RWPE2 (cell line): Measurements from ENCODE around the gene PROSER3.

Source experiments
- ATAC-seq: fragments of 200-7000 bp; cut with Tn5 transposase; 3 replicates; pipeline ENCODE4 v1.9.1; 2021; ENCODE audit warnings: low read depth
- DNase-seq: peaks from one replicate; pipeline ENCODE4 v3.0.0-alpha.2; 2020; ENCODE audit warnings: low spot score
- H3K27ac ChIP-seq: fragments of 450-650 bp; 2 replicates; pipeline ENCODE4 v1.5.1; 2017; ENCODE audit warnings: mild to moderate bottlenecking; ENCODE audit not compliant: poor library complexity, severe bottlenecking
- H3K27me3 ChIP-seq: fragments of 250-450 bp; sonication (Bioruptor Pico); 2 replicates; pipeline ENCODE4 v1.5.1; 2021; ENCODE audit warnings: mild to moderate bottlenecking, moderate library complexity; ENCODE audit not compliant: insufficient read depth, poor library complexity, severe bottlenecking
- H3K36me3 ChIP-seq: fragments of 250-450 bp; sonication (Bioruptor Pico); 2 replicates; pipeline ENCODE4 v1.5.1; 2020; ENCODE audit warnings: low read depth, mild to moderate bottlenecking, moderate library complexity
- H3K4me1 ChIP-seq: fragments of 250-450 bp; sonication (Bioruptor Pico); 2 replicates; pipeline ENCODE4 v1.5.1; 2021; ENCODE audit warnings: mild to moderate bottlenecking, moderate library complexity; ENCODE audit not compliant: insufficient read depth, poor library complexity, severe bottlenecking
- H3K4me3 ChIP-seq: fragments of 250-450 bp; sonication (Bioruptor Pico); 2 replicates; pipeline ENCODE4 v1.5.1; 2021; ENCODE audit warnings: mild to moderate bottlenecking, moderate library complexity; ENCODE audit not compliant: severe bottlenecking
- H3K9me3 ChIP-seq: fragments of 250-450 bp; sonication (Bioruptor Pico); 2 replicates; pipeline ENCODE4 v1.5.1; 2021; ENCODE audit warnings: mild to moderate bottlenecking, moderate library complexity; ENCODE audit not compliant: severe bottlenecking
- TF ChIP-seq, protein P1 (sequence below): fragments of 450-650 bp; IDR thresholded peaks from one replicate; pipeline ENCODE4 v1.5.1; 2017; ENCODE audit warnings: mild to moderate bottlenecking, moderate library complexity; ENCODE audit not compliant: poor library complexity, severe bottlenecking

The PROSER3 gene

GRCh38 chr19:35816262-35816661, 58.3 kb downstream of the PROSER3 start:
- H3K4me1 ChIP-seq: no peaks in the 10 kb centered on the region
- DNase-seq: no peak
- TF ChIP-seq, protein P1, sequence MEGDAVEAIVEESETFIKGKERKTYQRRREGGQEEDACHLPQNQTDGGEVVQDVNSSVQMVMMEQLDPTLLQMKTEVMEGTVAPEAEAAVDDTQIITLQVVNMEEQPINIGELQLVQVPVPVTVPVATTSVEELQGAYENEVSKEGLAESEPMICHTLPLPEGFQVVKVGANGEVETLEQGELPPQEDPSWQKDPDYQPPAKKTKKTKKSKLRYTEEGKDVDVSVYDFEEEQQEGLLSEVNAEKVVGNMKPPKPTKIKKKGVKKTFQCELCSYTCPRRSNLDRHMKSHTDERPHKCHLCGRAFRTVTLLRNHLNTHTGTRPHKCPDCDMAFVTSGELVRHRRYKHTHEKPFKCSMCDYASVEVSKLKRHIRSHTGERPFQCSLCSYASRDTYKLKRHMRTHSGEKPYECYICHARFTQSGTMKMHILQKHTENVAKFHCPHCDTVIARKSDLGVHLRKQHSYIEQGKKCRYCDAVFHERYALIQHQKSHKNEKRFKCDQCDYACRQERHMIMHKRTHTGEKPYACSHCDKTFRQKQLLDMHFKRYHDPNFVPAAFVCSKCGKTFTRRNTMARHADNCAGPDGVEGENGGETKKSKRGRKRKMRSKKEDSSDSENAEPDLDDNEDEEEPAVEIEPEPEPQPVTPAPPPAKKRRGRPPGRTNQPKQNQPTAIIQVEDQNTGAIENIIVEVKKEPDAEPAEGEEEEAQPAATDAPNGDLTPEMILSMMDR: no peak
- no peaks in the 10 kb centered on the region for H3K9me3 ChIP-seq
- ATAC-seq: no peak
- no peak overlapping the region for H3K4me3 ChIP-seq
- H3K27ac ChIP-seq: no peak overlapping the region
- no peaks in the 10 kb centered on the region for H3K27me3 ChIP-seq
- H3K36me3 ChIP-seq: no peaks in the 10 kb centered on the region

GRCh38 chr19:35816846-35817245, 58.9 kb downstream of the PROSER3 start:
- no peak overlapping the region for H3K27ac ChIP-seq
- no peaks in the 10 kb centered on the region for H3K27me3 ChIP-seq
- ATAC-seq (no peak), DNase-seq (no peak)
- no peaks in the 10 kb centered on the region for H3K9me3 ChIP-seq
- H3K4me1 ChIP-seq: no peaks in the 10 kb centered on the region
- TF ChIP-seq, protein P1: no peak
- no peaks in the 10 kb centered on the region for H3K36me3 ChIP-seq
- no peak overlapping the region for H3K4me3 ChIP-seq

DNA sequence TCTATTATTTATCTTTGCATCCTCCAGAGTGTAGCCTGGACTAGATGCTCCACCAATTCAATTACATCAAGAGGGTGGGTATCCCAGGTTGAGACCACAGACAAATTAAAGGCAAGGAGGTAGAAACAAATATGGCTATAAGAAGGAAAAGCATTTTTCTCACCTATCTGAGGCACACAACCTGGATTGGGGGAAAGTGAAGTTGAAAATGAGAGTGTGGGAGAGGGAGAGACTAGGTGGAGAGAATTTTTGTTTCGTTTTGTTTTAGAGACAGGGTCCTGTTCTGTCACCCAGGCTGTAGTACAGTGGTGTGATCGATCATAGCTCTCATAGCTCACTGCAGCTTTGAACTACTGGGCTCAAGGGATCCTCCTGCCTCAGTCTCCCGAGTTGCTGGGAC, 60.5 kb downstream of the PROSER3 start:
- TF ChIP-seq, protein P1: no peak
- H3K4me3 ChIP-seq: no peak overlapping the region
- H3K27ac ChIP-seq: no peak overlapping the region
- DNase-seq (no peak), ATAC-seq (no peak)
- no peaks in the 10 kb centered on the region for H3K4me1 ChIP-seq
- H3K27me3 ChIP-seq: no peaks in the 10 kb centered on the region
- H3K9me3 ChIP-seq: no peaks in the 10 kb centered on the region
- no peaks in the 10 kb centered on the region for H3K36me3 ChIP-seq
